ENCODE measurements around the gene USP13. TPM values are rescaled to one million over a fixed set of nuclear protein-coding genes. Genes with fewer than 3 reads are reported as not detected.

Gene USP13
- total RNA-seq, 6 experiments from 2014 or later, result 17.1 to 25.0 (median 21.5) TPM

GRCh38 chr3:179660872-179661271 lies 8.0 kb downstream of the USP13 start:
- Mint-ChIP-seq H3K9me3 (no peaks in the 10 kb centered on the region), H3K4me3 (no peak overlapping the region), H3K27me3 (ENCODE audit: insufficient read depth) (no peaks in the 10 kb centered on the region), H3K36me3 (ENCODE audit: low read depth) (peaks cover 11% of the 10 kb centered on the region), H3K27ac (no peak overlapping the region), H3K4me1 (ENCODE audit: low read depth) (peaks cover 53% of the 10 kb centered on the region)
- DNase-seq, result no peak
- no peak for TF ChIP-seq CTCF (IDR thresholded peaks at IDR 0.05)

GRCh38 chr3:179661777-179662176 lies 8.9 kb downstream of the USP13 start:
- Mint-ChIP-seq H3K27ac (no peak overlapping the region; the same call in 1 of the 2 replicates), H3K4me1 (ENCODE audit: low read depth) (peaks cover 51% of the 10 kb centered on the region)
- DNase-seq, result no peak

GRCh38 chr3:179663093-179663492 lies 10.3 kb downstream of the USP13 start:
- H3K36me3 Mint-ChIP-seq (ENCODE audit: low read depth), result no peaks in the 10 kb centered on the region
- no peaks in the 10 kb centered on the region for H3K9me3 Mint-ChIP-seq
- TF ChIP-seq CTCF (IDR thresholded peaks at IDR 0.05), result no peak
- H3K27me3 Mint-ChIP-seq (ENCODE audit: insufficient read depth), result no peaks in the 10 kb centered on the region
- DNase-seq, result no peak
- H3K27ac Mint-ChIP-seq, result no peak overlapping the region
- H3K4me3 Mint-ChIP-seq, result no peak overlapping the region
- H3K4me1 Mint-ChIP-seq (ENCODE audit: low read depth), result peaks cover 46% of the 10 kb centered on the region

More at GRCh38 chr3:179661777-179662176, 8.9 kb downstream of the USP13 start:
- Mint-ChIP-seq H3K36me3 (ENCODE audit: low read depth) (peaks cover 2% of the 10 kb centered on the region), H3K27me3 (ENCODE audit: insufficient read depth) (no peaks in the 10 kb centered on the region), H3K9me3 (no peaks in the 10 kb centered on the region), H3K4me3 (no peak overlapping the region)
- no peak for TF ChIP-seq CTCF (IDR thresholded peaks at IDR 0.05)

- Mint-ChIP-seq H3K36me3 (ENCODE audit: low read depth) (peaks cover 14% of the 10 kb centered on the region), H3K4me3 (no peak overlapping the region)
- TF ChIP-seq CTCF (IDR thresholded peaks at IDR 0.05), result no peak
These were observed 13.2 kb downstream of the USP13 start for GRCh38 chr3:179666030-179666429.

GRCh38 chr3:179666436-179667035 lies 13.7 kb downstream of the USP13 start:
- no peaks in the 10 kb centered on the region for H3K27me3 Mint-ChIP-seq (ENCODE audit: insufficient read depth)
- H3K36me3 Mint-ChIP-seq (ENCODE audit: low read depth), result peaks cover 17% of the 10 kb centered on the region
- DNase-seq, result no peak
- no peaks in the 10 kb centered on the region for H3K9me3 Mint-ChIP-seq
- peaks cover 44% of the 10 kb centered on the region for H3K4me1 Mint-ChIP-seq (ENCODE audit: low read depth)
- no peak overlapping the region for H3K4me3 Mint-ChIP-seq
- H3K27ac Mint-ChIP-seq, result no peak overlapping the region
- no peak for TF ChIP-seq CTCF (IDR thresholded peaks at IDR 0.05)

More at GRCh38 chr3:179666030-179666429, 13.2 kb downstream of the USP13 start:
- Mint-ChIP-seq H3K27ac (no peak overlapping the region), H3K4me1 (ENCODE audit: low read depth) (peaks cover 43% of the 10 kb centered on the region), H3K27me3 (ENCODE audit: insufficient read depth) (no peaks in the 10 kb centered on the region), H3K9me3 (no peaks in the 10 kb centered on the region)
- DNase-seq, result no peak
